Measurements from ENCODE around the gene PDE6D.

DNA sequence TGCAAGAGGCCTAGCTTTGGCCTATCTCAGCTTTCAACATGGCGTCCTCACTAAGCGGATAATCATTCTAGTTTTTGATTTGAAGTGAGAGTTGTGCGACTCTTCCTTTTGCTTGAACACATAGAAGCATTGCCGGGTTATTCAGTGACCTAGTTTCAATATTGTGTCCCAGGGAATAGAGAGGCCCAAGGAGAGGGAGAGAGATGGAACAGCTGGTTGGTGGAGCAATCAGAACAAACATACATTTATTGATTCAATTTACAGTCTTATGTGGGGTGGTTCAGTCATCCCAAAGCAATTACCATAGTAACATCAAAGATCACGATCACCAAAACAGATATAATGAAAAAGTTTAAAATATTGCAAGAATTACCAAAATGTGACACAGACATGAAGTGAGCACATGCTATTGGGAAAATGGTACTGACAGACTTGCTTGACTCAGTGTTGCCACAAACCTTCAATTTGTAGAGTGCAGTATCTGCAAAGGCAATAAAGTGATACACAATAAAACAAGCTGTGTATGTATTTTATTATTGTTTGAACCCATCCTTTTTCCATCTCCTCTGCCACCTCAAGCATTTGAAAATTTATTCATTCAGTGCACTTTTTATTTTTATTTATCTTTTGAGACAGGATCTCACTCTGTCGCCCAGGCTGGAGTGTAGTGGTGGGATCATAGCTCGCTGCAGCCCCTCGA is 35.4 kb upstream of the PDE6D start:
- TF ChIP-seq, protein P1, sequence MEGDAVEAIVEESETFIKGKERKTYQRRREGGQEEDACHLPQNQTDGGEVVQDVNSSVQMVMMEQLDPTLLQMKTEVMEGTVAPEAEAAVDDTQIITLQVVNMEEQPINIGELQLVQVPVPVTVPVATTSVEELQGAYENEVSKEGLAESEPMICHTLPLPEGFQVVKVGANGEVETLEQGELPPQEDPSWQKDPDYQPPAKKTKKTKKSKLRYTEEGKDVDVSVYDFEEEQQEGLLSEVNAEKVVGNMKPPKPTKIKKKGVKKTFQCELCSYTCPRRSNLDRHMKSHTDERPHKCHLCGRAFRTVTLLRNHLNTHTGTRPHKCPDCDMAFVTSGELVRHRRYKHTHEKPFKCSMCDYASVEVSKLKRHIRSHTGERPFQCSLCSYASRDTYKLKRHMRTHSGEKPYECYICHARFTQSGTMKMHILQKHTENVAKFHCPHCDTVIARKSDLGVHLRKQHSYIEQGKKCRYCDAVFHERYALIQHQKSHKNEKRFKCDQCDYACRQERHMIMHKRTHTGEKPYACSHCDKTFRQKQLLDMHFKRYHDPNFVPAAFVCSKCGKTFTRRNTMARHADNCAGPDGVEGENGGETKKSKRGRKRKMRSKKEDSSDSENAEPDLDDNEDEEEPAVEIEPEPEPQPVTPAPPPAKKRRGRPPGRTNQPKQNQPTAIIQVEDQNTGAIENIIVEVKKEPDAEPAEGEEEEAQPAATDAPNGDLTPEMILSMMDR (conservative IDR thresholded peaks at IDR 0.05), result no peak
- TF ChIP-seq ZFX (IDR thresholded peaks at IDR 0.05), result no peak
